GM04503 (cell line): Measurements from ENCODE around the gene C10orf143.
A peak's percentile ranks its signal among the peaks of the same experiment; 100 is the strongest.
"Not testable (repeated sequence)": the region's sequence is repeated elsewhere in the genome, so short reads cannot be mapped to it uniquely, and the experiment has no call there.

Source experiments
- DNase-seq: peaks from one replicate; pipeline ENCODE4 v3.0.0-alpha.2; 2012; ENCODE audit warnings: low read depth

Gene C10orf143

GRCh38 chr10:130028465-130028819 is 82.2 kb downstream of the C10orf143 start:
- no peak for DNase-seq

GRCh38 chr10:130027716-130028464 is 82.7 kb downstream of the C10orf143 start:
- no peak for DNase-seq

GRCh38 chr10:130026670-130027456 is 83.8 kb downstream of the C10orf143 start:
- DNase-seq = no peak

- no peak for DNase-seq
These were observed 84.7 kb downstream of the C10orf143 start for GRCh38 chr10:130025811-130026485.

GRCh38 chr10:130025326-130025725 is 85.3 kb downstream of the C10orf143 start:
- no peak for DNase-seq

GRCh38 chr10:130024779-130025325 is 85.8 kb downstream of the C10orf143 start:
- DNase-seq = no peak

GRCh38 chr10:130024326-130024725 is 86.3 kb downstream of the C10orf143 start:
- DNase-seq = not testable (repeated sequence)

GRCh38 chr10:130023454-130024230 is 87.0 kb downstream of the C10orf143 start:
- DNase-seq = no peak

GRCh38 chr10:130022511-130023299 is 87.9 kb downstream of the C10orf143 start:
- peak; percentile 91 for DNase-seq

- DNase-seq = no peak
These were observed 88.5 kb downstream of the C10orf143 start for GRCh38 chr10:130022086-130022485.

- peak; percentile 94 for DNase-seq
These were observed 89.2 kb downstream of the C10orf143 start for GRCh38 chr10:130021383-130021950.

GRCh38 chr10:130020651-130021382 is 89.8 kb downstream of the C10orf143 start:
- no peak for DNase-seq

- no peak for DNase-seq
These were observed 91.9 kb downstream of the C10orf143 start for GRCh38 chr10:130018730-130019185.

GRCh38 chr10:130018265-130018664 is 92.4 kb downstream of the C10orf143 start:
- DNase-seq = no peak

- DNase-seq = no peak
These were observed 93.0 kb downstream of the C10orf143 start for GRCh38 chr10:130017631-130018022.

- DNase-seq = no peak
These were observed 93.5 kb downstream of the C10orf143 start for GRCh38 chr10:130016993-130017630.

- DNase-seq = no peak
These were observed 94.5 kb downstream of the C10orf143 start for GRCh38 chr10:130016095-130016494.

- no peak for DNase-seq
These were observed 95.4 kb downstream of the C10orf143 start for GRCh38 chr10:130015075-130015695.
